ENCODE data around the gene PIM2.

PIM2 gene

GRCh38 chrX:48864210-48864609 is 54.6 kb downstream of the PIM2 start:
- DNase-seq (ENCODE audit: low spot score): no peak
